T-helper 9 cell (primary cell): ENCODE results near the gene MRPS12.
"Not testable (repeated sequence)": the region's sequence is repeated elsewhere in the genome, so short reads cannot be mapped to it uniquely, and the experiment has no call there.

Source experiments
- DNase-seq: peaks from one replicate; pipeline ENCODE4 v3.0.0-alpha.2; 2020

MRPS12 gene

GRCh38 chr19:38912600-38913514, 17.9 kb upstream of the MRPS12 start:
- no peak for DNase-seq

DNA sequence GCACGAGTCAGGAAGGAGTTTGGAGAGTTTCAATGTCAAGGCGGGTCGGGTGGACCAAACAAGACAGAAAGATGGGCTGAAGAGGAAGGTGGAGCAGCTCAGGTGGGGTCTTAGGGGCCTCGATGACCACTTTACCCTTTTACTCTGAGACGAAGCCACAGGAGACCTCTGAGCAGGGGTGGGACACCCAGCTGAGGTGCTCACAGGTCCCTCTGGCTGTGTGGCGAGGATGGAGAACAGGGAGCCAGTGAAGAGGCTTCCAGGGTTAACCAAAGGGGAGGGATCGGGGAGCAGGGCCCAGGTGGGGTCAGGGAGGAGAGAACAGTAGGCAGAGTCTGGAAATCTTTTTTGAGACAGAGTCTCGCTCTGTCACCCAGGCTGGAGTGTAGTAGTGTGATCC, 16.8 kb upstream of the MRPS12 start:
- DNase-seq: no peak

DNA sequence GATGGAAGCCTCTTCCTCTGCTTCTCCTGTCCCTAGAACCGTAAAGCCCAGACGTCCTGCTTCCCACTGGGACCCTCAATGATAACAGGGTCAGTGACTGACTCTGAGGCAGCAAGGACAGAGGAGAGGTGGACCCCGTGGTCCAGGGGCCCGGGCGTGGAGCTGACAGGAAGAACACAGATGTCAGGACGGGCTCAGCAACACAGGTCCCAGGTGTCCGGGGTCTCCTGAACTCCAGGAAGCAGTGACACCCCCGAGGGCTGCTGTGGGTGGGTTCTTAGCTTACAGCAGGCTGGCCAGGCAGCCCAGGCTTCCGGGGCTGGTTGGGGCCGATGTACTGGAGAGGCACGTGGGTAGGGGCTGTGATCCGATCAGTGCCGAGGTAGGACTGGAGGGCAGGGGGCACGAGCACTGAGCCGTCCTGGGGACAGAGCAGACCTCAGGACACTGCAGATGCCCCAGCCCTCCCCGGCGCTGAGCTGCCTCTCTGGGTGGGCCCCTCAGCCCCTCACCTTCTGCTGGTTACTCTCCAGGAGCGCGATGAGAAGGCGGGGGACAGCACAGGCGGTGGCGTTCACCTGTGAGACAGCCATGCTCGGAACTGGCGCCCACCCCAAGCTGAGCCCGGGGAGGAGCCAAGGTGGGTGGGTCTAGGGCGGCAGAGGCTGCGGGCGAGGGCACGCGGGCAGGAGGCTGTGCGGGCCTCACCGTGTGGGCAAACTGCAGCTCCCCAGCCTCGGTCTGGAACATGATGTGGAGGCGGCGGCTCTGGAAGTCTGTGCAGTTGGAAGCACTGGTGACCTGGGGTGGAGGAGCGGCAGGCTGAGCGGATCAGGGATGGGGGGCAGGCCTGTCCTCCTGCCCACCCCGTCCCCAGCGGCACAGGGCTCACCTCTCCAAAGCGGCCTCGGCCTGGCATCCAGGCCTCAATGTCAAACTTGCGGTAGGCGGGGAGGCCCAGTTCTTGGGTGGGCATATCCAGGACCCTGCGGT, 15.1 kb upstream of the MRPS12 start:
- DNase-seq: no peak

DNA sequence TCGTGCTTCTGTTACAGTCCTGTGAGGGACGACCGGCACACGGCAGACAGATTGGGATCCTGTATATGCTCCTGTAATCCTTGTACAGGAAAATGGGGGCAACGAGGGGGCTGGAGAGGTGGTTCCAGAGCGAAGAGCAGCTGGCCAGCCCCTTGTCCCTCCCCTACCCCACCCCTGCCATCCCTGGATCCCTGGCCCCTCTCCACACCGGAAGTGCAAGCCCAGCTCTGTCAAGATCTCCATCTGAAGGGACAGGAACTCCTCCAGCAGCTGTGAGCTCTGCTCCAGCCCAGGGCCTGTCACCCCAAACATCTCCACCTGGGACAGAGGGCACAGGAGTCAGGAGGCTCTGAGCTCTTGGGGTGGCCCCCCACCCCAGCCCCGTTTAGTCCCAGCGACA, 13.2 kb upstream of the MRPS12 start:
- no peak for DNase-seq

- no peak for DNase-seq
Observed at GRCh38 chr19:38917921-38918491, 12.7 kb upstream of the MRPS12 start.

- no peak for DNase-seq
Observed at GRCh38 chr19:38918526-38918925, 12.2 kb upstream of the MRPS12 start.

GRCh38 chr19:38919837-38920601, 10.7 kb upstream of the MRPS12 start:
- no peak for DNase-seq

DNA sequence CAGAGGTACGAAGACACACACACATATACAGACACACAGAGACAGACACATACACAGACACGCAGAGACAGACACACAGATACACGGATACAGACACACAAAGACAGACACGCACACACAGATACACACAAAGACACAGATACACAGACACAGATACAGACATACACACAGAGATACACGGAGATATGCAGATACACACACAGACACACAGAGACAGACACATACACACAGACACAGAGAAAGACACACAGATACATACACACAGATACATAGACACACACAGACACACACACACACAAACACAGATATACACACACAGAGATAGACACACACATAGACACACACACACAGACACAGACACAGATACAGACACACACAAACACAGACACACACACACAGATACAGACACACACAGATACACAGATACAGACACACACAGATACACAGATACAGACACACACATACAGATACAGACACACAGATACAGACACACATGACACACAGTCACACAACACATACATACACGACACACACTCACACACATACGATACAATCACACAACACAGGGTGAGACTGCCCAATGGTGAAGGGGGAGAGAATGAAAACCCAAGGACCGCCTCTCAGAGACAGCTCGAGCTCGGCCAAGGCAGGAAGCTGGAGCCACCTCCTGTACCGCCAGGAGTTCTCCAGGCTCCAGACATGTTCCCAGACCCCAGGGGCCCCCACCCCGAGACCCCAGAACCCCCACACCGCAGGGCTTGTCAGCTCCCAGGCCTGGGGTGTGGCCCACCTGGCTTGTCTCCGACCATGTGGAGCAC, 9.9 kb upstream of the MRPS12 start:
- DNase-seq: no peak

DNA sequence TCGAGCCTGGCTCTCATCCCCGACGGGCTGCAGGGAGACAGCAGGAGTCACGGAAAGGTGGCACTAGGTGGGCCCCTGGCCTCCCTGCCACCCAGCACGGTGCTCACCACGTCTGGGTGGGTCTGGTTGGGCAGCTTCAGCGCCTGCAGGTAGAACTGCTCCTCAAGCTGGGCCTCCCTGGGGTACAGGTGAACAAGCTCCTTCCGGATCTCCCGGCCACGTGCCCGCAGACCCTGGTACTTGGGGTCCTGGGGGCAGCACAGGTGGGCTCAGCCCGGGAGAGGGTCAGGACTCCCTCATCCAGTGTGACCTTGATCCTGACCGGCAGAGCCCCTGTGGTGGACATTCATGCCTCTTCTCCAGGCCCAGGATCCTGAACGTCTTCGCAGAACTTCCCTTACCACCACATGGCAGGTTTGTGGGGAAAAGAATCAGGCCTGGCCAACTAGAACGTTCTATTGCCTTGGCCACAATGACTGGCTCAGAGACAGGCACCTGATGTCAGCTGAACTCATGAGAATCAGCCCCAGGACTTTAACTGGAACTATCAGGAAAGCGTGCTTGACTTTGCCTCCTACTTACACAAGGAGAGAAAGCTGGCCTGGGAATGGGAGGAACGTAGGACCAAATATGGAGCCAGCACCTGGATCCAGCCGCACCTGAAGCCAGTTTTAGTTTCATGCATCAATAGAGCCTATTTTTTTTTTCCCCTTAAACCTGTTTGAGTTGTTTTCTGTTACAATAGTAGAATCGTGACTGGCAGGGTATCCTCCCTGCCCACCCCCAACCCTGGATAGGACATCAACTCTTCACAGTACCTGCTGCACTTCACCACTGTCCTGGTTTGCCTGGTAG, 9.1 kb upstream of the MRPS12 start:
- DNase-seq: no peak

DNA sequence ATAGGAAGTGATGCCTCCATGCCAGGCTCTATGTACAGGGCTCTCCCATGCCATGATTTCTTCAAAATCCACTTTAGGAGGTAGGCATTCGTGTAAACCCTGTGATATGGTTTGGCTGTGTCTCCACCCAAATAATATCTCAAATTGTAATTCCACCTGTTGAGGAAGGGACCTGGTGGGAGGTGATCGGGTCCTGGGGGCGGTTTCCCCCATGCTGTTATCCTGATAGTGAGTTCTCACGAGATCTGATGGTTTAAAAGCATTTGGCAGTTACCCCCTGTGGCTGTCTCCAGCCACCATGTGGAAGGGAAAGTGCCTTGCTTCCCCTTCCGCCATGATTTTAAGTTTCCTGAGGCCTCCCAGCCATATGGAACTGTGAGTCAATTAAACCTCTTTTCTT, 8.3 kb upstream of the MRPS12 start:
- DNase-seq: no peak

GRCh38 chr19:38924388-38924787, 6.4 kb upstream of the MRPS12 start:
- DNase-seq: no peak

DNA sequence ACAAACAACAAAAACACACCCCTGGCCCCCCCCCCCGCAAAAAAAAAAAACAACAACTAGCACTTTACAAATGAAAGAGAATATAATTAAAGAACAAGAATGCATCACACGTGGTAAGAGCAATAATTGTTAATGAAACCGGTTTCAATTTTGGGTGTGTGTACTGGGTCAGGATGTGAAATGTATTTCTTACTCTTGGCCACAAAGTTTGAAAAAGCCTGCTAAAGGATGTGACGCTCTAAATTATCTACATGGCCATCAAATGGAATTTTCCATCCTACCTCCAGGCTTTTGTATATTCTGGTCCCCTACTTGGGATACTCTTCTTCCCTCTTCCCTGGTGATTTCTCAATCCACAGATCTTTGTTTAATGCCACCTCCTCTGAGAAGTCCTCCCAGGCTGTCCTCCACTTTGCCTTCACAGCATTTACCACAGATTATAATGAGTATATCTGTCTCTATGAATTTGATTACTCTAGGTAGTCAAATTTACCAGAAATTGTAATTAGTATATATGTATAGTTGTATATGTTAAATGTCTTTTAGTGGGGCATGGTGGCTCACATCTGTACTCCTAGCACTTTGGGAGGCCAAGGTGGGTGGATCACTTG, 2.2 kb upstream of the MRPS12 start:
- DNase-seq: no peak

GRCh38 chr19:38929929-38930775, 592 bp upstream of the MRPS12 start, which contains the start of gene SARS2:
TSS of gene SARS2 (minus strand) at chr19:38930763. CDS start at chr19:38930736, 27 bp downstream.
- DNase-seq: peak; percentile 88

- DNase-seq: no peak
Observed at GRCh38 chr19:38931521-38931793, 713 bp downstream of the MRPS12 start.

- no peak for DNase-seq
Observed at GRCh38 chr19:38932425-38933179, 1.9 kb downstream of the MRPS12 start.

DNA sequence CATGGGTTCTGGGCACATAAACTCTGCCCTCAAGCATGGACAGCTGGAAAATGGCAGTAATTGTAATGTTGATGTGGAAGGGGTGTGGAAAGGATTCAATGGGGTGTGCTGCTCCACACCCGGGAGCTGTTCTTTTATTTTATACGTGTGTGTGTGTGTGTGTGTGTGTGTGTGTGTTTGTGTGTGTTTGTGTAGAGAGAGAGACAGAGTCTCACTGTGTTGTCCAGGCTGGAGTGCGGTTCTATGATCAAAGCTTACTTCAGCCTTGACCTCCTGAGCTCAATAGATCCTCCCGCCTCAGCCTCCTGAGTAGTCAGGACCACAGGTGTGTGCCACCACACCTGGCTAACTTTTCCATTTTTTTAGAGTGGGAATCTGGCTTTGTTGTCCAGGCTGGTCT, 2.8 kb downstream of the MRPS12 start:
- no peak for DNase-seq

- no peak for DNase-seq
Observed at GRCh38 chr19:38939957-38940356, 9.2 kb downstream of the MRPS12 start.

GRCh38 chr19:38941466-38941865, 10.7 kb downstream of the MRPS12 start:
- DNase-seq: not testable (repeated sequence)
